Cardiac fibroblast (primary cell): ENCODE results near the gene SHD.
A peak's percentile ranks its signal among the peaks of the same experiment; 100 is the strongest.
"Not testable (repeated sequence)": the region's sequence is repeated elsewhere in the genome, so short reads cannot be mapped to it uniquely, and the experiment has no call there.

Source experiments
- DNase-seq, 2 donors: peaks; one replicate each; pipeline versions ENCODE4 v3.0.0 to v3.0.0-alpha.2; 2010; ENCODE audit warnings: low read depth in 2 of 2
- H3K4me3 ChIP-seq, 2 donors: replicated peaks in 1 of 2; 1 replicate in 1 of 2; 2 replicates in 1 of 2; pipeline ENCODE4 v1.5.1; 2011; ENCODE audit warnings: low read depth in 2 of 2, low read length in 2 of 2, mild to moderate bottlenecking in 2 of 2, moderate library complexity in 1 of 2
- TF ChIP-seq, protein P1 (sequence below): IDR thresholded peaks from one replicate; pipeline ENCODE4 v1.5.1; 2011; ENCODE audit warnings: low read depth, mild to moderate bottlenecking, low read length, inconsistent platforms

Gene SHD

DNA sequence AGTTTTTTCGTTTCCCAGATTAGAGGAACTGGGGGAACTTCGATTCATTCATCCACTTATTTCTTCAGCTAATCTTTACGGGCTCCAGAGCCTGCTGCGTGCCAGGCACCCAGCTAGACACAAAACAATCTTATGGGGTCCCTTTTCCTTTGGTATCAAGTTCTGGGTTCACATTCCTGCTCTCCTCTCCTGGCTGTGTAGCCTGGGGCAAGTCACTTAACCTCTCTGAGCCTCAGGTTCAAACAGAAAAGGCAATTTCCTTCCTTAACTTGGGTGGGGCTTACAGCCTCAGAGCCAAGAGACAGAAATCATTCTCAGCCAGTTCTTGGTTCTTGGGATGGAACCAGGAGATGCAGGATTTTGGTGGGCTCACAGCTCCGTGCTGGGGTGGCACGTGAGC lies 5.9 kb downstream of the SHD start:
- TF ChIP-seq, protein P1, sequence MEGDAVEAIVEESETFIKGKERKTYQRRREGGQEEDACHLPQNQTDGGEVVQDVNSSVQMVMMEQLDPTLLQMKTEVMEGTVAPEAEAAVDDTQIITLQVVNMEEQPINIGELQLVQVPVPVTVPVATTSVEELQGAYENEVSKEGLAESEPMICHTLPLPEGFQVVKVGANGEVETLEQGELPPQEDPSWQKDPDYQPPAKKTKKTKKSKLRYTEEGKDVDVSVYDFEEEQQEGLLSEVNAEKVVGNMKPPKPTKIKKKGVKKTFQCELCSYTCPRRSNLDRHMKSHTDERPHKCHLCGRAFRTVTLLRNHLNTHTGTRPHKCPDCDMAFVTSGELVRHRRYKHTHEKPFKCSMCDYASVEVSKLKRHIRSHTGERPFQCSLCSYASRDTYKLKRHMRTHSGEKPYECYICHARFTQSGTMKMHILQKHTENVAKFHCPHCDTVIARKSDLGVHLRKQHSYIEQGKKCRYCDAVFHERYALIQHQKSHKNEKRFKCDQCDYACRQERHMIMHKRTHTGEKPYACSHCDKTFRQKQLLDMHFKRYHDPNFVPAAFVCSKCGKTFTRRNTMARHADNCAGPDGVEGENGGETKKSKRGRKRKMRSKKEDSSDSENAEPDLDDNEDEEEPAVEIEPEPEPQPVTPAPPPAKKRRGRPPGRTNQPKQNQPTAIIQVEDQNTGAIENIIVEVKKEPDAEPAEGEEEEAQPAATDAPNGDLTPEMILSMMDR = no peak
- H3K4me3 ChIP-seq = no peak overlapping the region
- no peak for DNase-seq

DNA sequence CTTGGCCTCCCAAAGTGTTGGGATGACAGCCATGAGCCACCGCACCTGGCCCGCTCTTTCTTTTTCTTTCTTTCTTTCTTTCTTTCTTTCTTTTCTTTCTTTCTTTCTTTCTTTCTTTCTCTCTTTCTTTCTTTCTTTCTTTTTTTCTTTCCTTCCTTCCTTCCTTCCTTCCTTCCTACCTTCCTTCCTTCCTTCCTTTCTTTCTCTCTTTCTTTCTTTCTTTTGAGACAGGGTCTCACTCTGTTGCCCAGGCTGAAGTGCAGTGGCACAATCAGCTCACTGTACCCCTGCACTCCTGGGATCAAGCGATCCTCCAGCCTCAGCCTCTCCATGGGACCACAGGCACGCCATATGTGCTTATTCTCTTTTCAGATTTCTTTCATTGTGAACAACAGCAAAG lies 7.1 kb downstream of the SHD start:
- H3K4me3 ChIP-seq, DNase-seq: not testable (repeated sequence)

GRCh38 chr19:4288091-4288777 lies 9.2 kb downstream of the SHD start:
- no peak for DNase-seq
- no peak overlapping the region for H3K4me3 ChIP-seq
- TF ChIP-seq, protein P1 = no peak

- no peak overlapping the region for H3K4me3 ChIP-seq
- no peak for DNase-seq
- TF ChIP-seq, protein P1 = no peak
Measured at GRCh38 chr19:4291184-4291732, 12.2 kb downstream of the SHD start.

DNA sequence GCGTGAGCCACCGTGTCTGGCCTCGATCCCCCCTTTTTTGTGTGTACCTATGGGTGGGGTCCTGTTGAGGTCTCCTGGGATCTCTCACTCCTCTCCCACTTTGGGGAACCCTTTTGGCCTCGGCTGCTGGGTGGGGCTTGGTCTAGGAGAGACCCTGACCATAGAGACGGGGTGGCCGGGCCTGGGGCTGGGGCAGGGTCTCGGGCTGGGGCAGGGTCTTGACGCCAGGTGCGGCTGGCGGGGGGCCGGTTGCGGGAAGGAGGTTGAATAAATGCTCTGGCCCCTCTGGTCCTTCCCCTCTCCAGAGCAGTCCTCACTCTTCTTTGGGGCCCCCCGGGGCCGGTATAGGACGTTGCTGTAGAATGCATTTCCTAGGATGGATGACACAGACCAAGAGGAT lies 13.4 kb downstream of the SHD start:
- no peak for DNase-seq
- no peak overlapping the region for H3K4me3 ChIP-seq
- TF ChIP-seq, protein P1 = no peak

DNA sequence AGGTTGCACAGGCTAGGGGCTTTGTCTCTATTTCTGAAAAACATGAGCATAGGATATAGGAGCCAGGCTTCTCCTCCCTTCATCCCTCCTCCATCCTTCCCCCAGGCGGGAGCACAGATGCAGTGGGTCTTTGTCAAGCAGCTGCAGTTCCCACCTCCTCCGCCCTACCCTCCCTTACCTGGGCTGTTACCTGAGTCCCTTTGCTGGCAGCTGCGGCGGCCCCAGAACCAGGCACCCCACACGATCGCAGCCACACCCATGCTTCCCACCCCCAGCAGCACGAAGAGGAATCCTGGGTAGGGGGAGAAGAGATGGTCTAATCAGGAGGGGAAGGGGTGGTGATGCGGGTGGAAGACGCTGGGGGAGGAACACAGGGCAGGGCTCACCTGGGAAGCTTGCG lies 15.3 kb downstream of the SHD start:
- H3K4me3 ChIP-seq = no peak overlapping the region
- TF ChIP-seq, protein P1 = no peak
- no peak for DNase-seq

GRCh38 chr19:4295972-4296771 lies 17.1 kb downstream of the SHD start:
- H3K4me3 ChIP-seq = no peak overlapping the region
- DNase-seq = peak in 1 of 2 donors; percentile 50
- TF ChIP-seq, protein P1 = no peak
